Subcutaneous abdominal adipose tissue (tissue), 5 donors: ENCODE results near the gene CLEC18A.

Experiments used
- H3K27ac ChIP-seq: one replicate; pipeline ENCODE4 v1.7.0; 2013; ENCODE audit warnings: low read depth, mild to moderate bottlenecking, inconsistent platforms, low read length, moderate library complexity
- H3K27me3 ChIP-seq, 5 donors: one replicate each; pipeline ENCODE4 v1.7.0; 2013; ENCODE audit warnings: low read length in 5 of 5, inconsistent platforms in 1 of 5; ENCODE audit not compliant: control insufficient read depth in 5 of 5, insufficient read depth in 4 of 5
- H3K36me3 ChIP-seq, 5 donors: one replicate each; pipeline ENCODE4 v1.7.0; 2013; ENCODE audit warnings: low read length in 5 of 5; ENCODE audit not compliant: control insufficient read depth in 5 of 5, insufficient read depth in 5 of 5
- H3K4me1 ChIP-seq, 5 donors: one replicate each; pipeline ENCODE4 v1.7.0; 2013; ENCODE audit warnings: low read length in 5 of 5, mild to moderate bottlenecking in 3 of 5, moderate library complexity in 1 of 5; ENCODE audit not compliant: control insufficient read depth in 5 of 5, insufficient read depth in 5 of 5
- H3K4me3 ChIP-seq, 5 donors: one replicate each; pipeline ENCODE4 v1.7.0; 2013; ENCODE audit warnings: low read length in 5 of 5, low read depth in 1 of 5
- H3K9ac ChIP-seq, 5 donors: one replicate each; pipeline ENCODE4 v1.7.0; 2013; ENCODE audit warnings: low read length in 5 of 5, mild to moderate bottlenecking in 4 of 5, moderate library complexity in 3 of 5
- H3K9me3 ChIP-seq, 5 donors: one replicate each; pipeline ENCODE4 v1.7.0; 2013; ENCODE audit warnings: low read length in 5 of 5; ENCODE audit not compliant: control insufficient read depth in 5 of 5
- donor health status: healthy.
- donor health status: healthy.
- donor health status: healthy.
- donor health status: healthy.
- donor health status: healthy.

CLEC18A gene

GRCh38 chr16:69917311-69917710, 33.8 kb upstream of the CLEC18A start:
- Histone ChIP-seq H3K9me3 (no peaks in the 10 kb centered on the region), H3K27me3 (no peaks in the 10 kb centered on the region), H3K4me3 (peak overlapping the region in 4 of 5 donors; percentile 3 to 28 (median 15)), H3K4me1 (peaks cover 4 to 23% (median 14%) of the 10 kb centered on the region in 5 donors), H3K9ac (peak overlapping the region in 2 of 5 donors; percentile 11 to 49), H3K27ac (peak overlapping the region; percentile 95), H3K36me3 (peaks cover 0 to 9% (median 4%) of the 10 kb centered on the region in 5 donors)

- peak overlapping the region; percentile 95 for H3K27ac ChIP-seq
Measured at GRCh38 chr16:69917739-69918138, 33.4 kb upstream of the CLEC18A start.

DNA sequence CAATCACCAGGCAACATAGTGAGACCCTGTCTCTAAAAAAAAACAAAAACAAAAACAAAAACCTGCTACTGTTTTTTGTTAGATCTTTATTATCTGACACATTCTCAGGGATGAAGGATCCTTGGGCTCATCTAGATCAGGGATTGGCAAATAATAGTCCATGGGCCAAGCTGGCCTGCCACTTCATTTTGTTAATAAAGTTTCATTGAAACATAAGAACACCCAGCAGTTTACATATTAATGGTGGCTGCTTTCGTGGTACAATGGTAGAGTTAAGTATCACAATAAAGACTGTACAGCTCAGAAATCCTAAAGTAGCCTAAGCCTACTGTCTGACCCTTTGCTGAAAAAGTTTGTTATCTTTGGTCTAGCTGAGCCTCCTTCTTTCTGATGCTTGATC, 32.9 kb upstream of the CLEC18A start:
- peak overlapping the region in 2 of 5 donors; percentile 11 to 44 for H3K4me3 ChIP-seq
- H3K9ac ChIP-seq: peak overlapping the region in 4 of 5 donors; percentile 27 to 56 (median 44)
- H3K27ac ChIP-seq: peak overlapping the region; percentile 95
- H3K27me3 ChIP-seq: no peaks in the 10 kb centered on the region
- no peaks in the 10 kb centered on the region for H3K9me3 ChIP-seq
- peaks cover 4 to 24% (median 14%) of the 10 kb centered on the region in 5 donors for H3K4me1 ChIP-seq
- peaks cover 0 to 9% (median 2%) of the 10 kb centered on the region in 5 donors for H3K36me3 ChIP-seq

More at GRCh38 chr16:69917739-69918138, 33.4 kb upstream of the CLEC18A start:
- Histone ChIP-seq H3K27me3 (no peaks in the 10 kb centered on the region), H3K9ac (peak overlapping the region in 2 of 5 donors; percentile 27 to 54), H3K4me3 (peak overlapping the region; percentile 3 to 44 (median 19)), H3K9me3 (no peaks in the 10 kb centered on the region), H3K36me3 (peaks cover 0 to 9% (median 2%) of the 10 kb centered on the region in 5 donors), H3K4me1 (peaks cover 4 to 24% (median 14%) of the 10 kb centered on the region in 5 donors)

DNA sequence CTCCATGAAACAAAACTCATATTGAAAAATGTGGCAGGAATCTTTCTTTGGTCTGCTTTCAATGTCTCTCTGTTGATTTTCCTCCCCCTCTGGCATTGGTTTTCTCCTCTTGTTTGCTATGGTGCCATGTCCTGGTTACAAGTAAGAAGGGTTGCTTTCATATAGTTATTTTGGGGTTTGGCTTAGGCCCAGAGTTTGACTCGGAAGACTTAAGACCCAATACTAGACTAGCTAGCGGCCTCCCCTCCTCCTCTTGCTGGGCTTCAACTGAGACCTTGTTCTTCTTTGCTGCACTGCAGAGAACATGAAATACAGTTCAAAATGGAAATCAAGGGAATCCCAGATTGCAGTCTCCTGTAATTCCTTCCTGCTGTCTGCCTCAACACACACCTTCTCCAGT, 30.0 kb upstream of the CLEC18A start:
- no peaks in the 10 kb centered on the region for H3K9me3 ChIP-seq
- H3K9ac ChIP-seq: no peak overlapping the region
- H3K27ac ChIP-seq: no peak overlapping the region
- peaks cover 0 to 14% (median 2%) of the 10 kb centered on the region in 5 donors for H3K36me3 ChIP-seq
- no peak overlapping the region for H3K4me3 ChIP-seq
- peaks cover 4 to 49% (median 38%) of the 10 kb centered on the region in 5 donors for H3K4me1 ChIP-seq
- no peaks in the 10 kb centered on the region for H3K27me3 ChIP-seq

GRCh38 chr16:69922200-69922599, 28.9 kb upstream of the CLEC18A start:
- Histone ChIP-seq H3K27ac (no peak overlapping the region), H3K9ac (no peak overlapping the region), H3K4me1 (peaks cover 4 to 54% (median 47%) of the 10 kb centered on the region in 5 donors), H3K27me3 (no peaks in the 10 kb centered on the region), H3K36me3 (peaks cover 0 to 14% (median 2%) of the 10 kb centered on the region in 5 donors), H3K4me3 (no peak overlapping the region), H3K9me3 (no peaks in the 10 kb centered on the region)

DNA sequence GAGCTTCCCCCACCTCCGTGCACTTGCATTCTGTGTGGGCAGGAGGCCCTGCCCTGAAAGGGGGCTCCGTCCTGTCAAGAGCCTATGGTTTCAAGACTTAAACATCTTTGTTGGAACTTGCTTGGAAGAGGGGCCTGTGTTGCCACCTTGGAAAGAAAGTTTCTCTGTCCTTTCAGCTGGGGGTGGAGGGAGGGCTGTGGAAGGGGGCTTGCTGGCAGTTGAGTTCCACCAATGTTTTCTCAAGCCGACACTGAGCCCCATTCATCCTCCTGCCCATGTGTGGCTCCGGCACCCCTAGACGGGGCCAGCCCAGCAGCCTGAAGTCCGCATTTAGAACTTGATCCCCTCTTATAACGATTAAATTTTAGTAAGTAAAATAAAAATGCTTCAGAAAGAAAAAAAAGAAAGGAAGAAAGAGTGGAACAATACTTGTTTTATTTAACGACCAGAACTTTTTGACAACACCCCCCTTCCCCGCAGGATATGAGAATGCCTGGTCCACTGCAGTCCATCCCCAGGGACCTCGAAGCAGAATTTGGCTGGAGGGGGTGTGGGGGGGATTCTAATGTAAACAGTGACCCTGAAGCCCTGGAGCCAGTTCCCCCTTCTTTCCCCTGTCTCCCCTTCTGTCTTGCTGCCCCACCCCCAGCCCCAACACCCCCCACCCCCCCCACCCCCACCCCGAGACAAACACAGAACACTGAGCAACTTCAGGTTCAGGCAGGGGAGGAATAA, 26.9 kb upstream of the CLEC18A start:
- H3K9me3 ChIP-seq: no peaks in the 10 kb centered on the region
- peak overlapping the region; percentile 77 for H3K27ac ChIP-seq
- peaks cover 0 to 11% (median 4%) of the 10 kb centered on the region in 5 donors for H3K36me3 ChIP-seq
- no peaks in the 10 kb centered on the region for H3K27me3 ChIP-seq
- no peak overlapping the region for H3K9ac ChIP-seq
- H3K4me1 ChIP-seq: peaks cover 0 to 59% (median 42%) of the 10 kb centered on the region in 5 donors
- H3K4me3 ChIP-seq: no peak overlapping the region

- Histone ChIP-seq H3K27ac (peak overlapping the region; percentile 77), H3K36me3 (peaks cover 0 to 17% (median 8%) of the 10 kb centered on the region in 5 donors), H3K27me3 (no peaks in the 10 kb centered on the region), H3K4me1 (peaks cover 0 to 61% (median 42%) of the 10 kb centered on the region in 5 donors), H3K4me3 (peak overlapping the region in 4 of 5 donors; percentile 20 to 55 (median 40)), H3K9ac (peak overlapping the region; percentile 23 to 72 (median 50)), H3K9me3 (no peaks in the 10 kb centered on the region)
Measured at GRCh38 chr16:69924777-69925191, 26.4 kb upstream of the CLEC18A start.

GRCh38 chr16:69925311-69925710, 25.8 kb upstream of the CLEC18A start:
- H3K36me3 ChIP-seq: peaks cover 0 to 22% (median 9%) of the 10 kb centered on the region in 5 donors
- no peaks in the 10 kb centered on the region for H3K27me3 ChIP-seq
- peak overlapping the region; percentile 20 to 55 (median 45) for H3K4me3 ChIP-seq
- H3K9me3 ChIP-seq: no peaks in the 10 kb centered on the region
- peak overlapping the region; percentile 77 for H3K27ac ChIP-seq
- H3K4me1 ChIP-seq: peaks cover 0 to 62% (median 42%) of the 10 kb centered on the region in 5 donors
- H3K9ac ChIP-seq: peak overlapping the region; percentile 23 to 72 (median 50)

- no peaks in the 10 kb centered on the region for H3K27me3 ChIP-seq
- H3K9me3 ChIP-seq: no peaks in the 10 kb centered on the region
- H3K4me3 ChIP-seq: no peak overlapping the region
- H3K9ac ChIP-seq: no peak overlapping the region
- peak overlapping the region; percentile 83 for H3K27ac ChIP-seq
- peaks cover 0 to 31% (median 18%) of the 10 kb centered on the region in 5 donors for H3K36me3 ChIP-seq
- H3K4me1 ChIP-seq: peaks cover 0 to 62% (median 42%) of the 10 kb centered on the region in 5 donors
Measured at GRCh38 chr16:69926241-69926640, 24.9 kb upstream of the CLEC18A start.
